T-cell (primary cell): ENCODE data around the gene PDXK. TPM values are rescaled to one million over a fixed set of nuclear protein-coding genes. Genes with fewer than 3 reads are reported as not detected.
A peak's percentile ranks its signal among the peaks of the same experiment; 100 is the strongest.

Experiments
- ATAC-seq, 4 experiments: fragments of 200-7000 bp in 3 of 4; fragments of 150-1000 bp in 1 of 4; cut with Tn5 transposase; replicated peaks in 1 of 4; 1 replicate in 3 of 4; 2 replicates in 1 of 4; pipeline ENCODE4 v1.10.0; 2021; ENCODE audit warnings: moderate library complexity in 3 of 4, mild to moderate bottlenecking in 2 of 4, moderate number of reproducible peaks in 1 of 4
- CTCF ChIA-PET, 2 donors: fragments of 300-600 bp; sonication (Branson Sonifier 250); formaldehyde crosslinking; loops; one replicate each; lab custom pipeline; 2022; ENCODE audit warnings: antibody characterized with exemption in 2 of 2; lab: Charles Lee
- POLR2A ChIA-PET, 2 donors: fragments of 300-600 bp; sonication (Branson Sonifier 250); formaldehyde crosslinking; loops; one replicate each; lab custom pipeline; 2022; ENCODE audit warnings: antibody characterized with exemption in 2 of 2; lab: Charles Lee
- DNase-seq, 35 experiments: peaks; one replicate each; pipeline versions ENCODE4 v3.0.0 to v3.0.0-alpha.2; 2013 to 2023
- H3K27ac ChIP-seq: one replicate; pipeline ENCODE4 v1.5.1; 2013; ENCODE audit warnings: low read length
- H3K27me3 ChIP-seq, 2 experiments: replicated peaks in 1 of 2; 1 replicate in 1 of 2; 2 replicates in 1 of 2; pipeline versions ENCODE4 v1.6.1 to v1.7.0; 2013; ENCODE audit warnings: low read length in 1 of 2, mixed read lengths in 1 of 2; ENCODE audit not compliant: control insufficient read depth in 2 of 2, insufficient read depth in 2 of 2; ENCODE audit errors: extremely low read depth in 1 of 2
- H3K36me3 ChIP-seq, 2 donors: 1 replicate in 1 of 2; 2 replicates in 1 of 2; pipeline versions ENCODE4 v1.6.1 to v1.7.0; 2013; ENCODE audit warnings: low read length in 1 of 2; ENCODE audit not compliant: control insufficient read depth in 2 of 2, insufficient read depth in 1 of 2; ENCODE audit errors: extremely low read depth in 1 of 2
- H3K4me1 ChIP-seq, 2 experiments: 1 replicate in 1 of 2; 2 replicates in 1 of 2; pipeline versions ENCODE4 v1.6.1 to v1.7.0; 2013; ENCODE audit warnings: low read length in 2 of 2, mixed read lengths in 1 of 2; ENCODE audit not compliant: insufficient read depth in 2 of 2, control insufficient read depth in 1 of 2; ENCODE audit errors: extremely low read depth in 1 of 2
- H3K4me3 ChIP-seq, 2 donors: 1 replicate in 1 of 2; 2 replicates in 1 of 2; pipeline versions ENCODE4 v1.5.1 to v1.7.0; 2013; ENCODE audit warnings: mild to moderate bottlenecking in 2 of 2, low read length in 1 of 2, moderate library complexity in 1 of 2; ENCODE audit not compliant: control insufficient read depth in 1 of 2; ENCODE audit errors: extremely low read depth in 1 of 2
- H3K9me3 ChIP-seq: 2 replicates; pipeline ENCODE4 v1.7.0; 2013
- H3K27ac Mint-ChIP-seq, 2 donors: one replicate each; pipeline ENCODE4 v1.8.0; 2020 to 2021; ENCODE audit warnings: mild to moderate bottlenecking in 2 of 2, mixed read lengths in 2 of 2
- H3K27me3 Mint-ChIP-seq, 2 donors: one replicate each; pipeline ENCODE4 v1.8.0; 2021 to 2022; ENCODE audit warnings: mixed read lengths in 2 of 2
- H3K36me3 Mint-ChIP-seq: one replicate; pipeline ENCODE4 v1.8.0; 2021; ENCODE audit warnings: mixed read lengths
- H3K4me1 Mint-ChIP-seq, 3 donors: one replicate each; pipeline ENCODE4 v1.8.0; 2020 to 2022; ENCODE audit warnings: mixed read lengths in 3 of 3, mild to moderate bottlenecking in 1 of 3
- H3K4me3 Mint-ChIP-seq, 3 donors: one replicate each; pipeline ENCODE4 v1.8.0; 2020 to 2022; ENCODE audit warnings: mild to moderate bottlenecking in 3 of 3, mixed read lengths in 3 of 3, moderate library complexity in 3 of 3
- H3K9me3 Mint-ChIP-seq, 3 donors: one replicate each; pipeline ENCODE4 v1.8.0; 2020 to 2022; ENCODE audit warnings: mixed read lengths in 3 of 3
- WGBS: methylation state at CpG from one replicate; pipeline ENCODE4 v1.1.5; 2013; ENCODE audit warnings: missing lambda C conversion rate; ENCODE audit not compliant: insufficient coverage; 5-methylcytosine and 5-hydroxymethylcytosine counted together
- total RNA-seq, 35 experiments: library from RNA in 6 of 35; stranded (reverse) in 6 of 35; fragments of 120-200 nt in 1 of 35; gene quantifications; one replicate each; pipeline versions ENCODE4 v1.2.1 to v1.2.4 and lab custom pipeline; 2013 to 2026

Gene PDXK
- total RNA-seq, 5 donors from 2014 or later (not counting 1 experiment from before 2014, with no cell fraction given) = 70.8 to 100 (median 80.2) TPM

GRCh38 chr21:43721206-43721605 lies 2.3 kb downstream of the PDXK start:
- Mint-ChIP-seq H3K4me1 (peaks cover 40 to 45% (median 44%) of the 10 kb centered on the region in 3 donors), H3K27ac (no peak overlapping the region), H3K36me3 (no peaks in the 10 kb centered on the region), H3K4me3 (peak overlapping the region; percentile 77 to 85 (median 83)), H3K9me3 (no peaks in the 10 kb centered on the region), H3K27me3 (no peaks in the 10 kb centered on the region)
- Histone ChIP-seq H3K27ac (no peak overlapping the region), H3K9me3 (no peaks in the 10 kb centered on the region), H3K4me1 (peaks cover 7 to 50% of the 10 kb centered on the region in 2 experiments), H3K36me3 (peaks cover 0 to 14% of the 10 kb centered on the region in 2 donors), H3K27me3 (peaks cover 0 to 6% of the 10 kb centered on the region in 2 experiments), H3K4me3 (no peak overlapping the region)
- ChIA-PET CTCF (no interaction called here), POLR2A (no interaction called here)
- no peak for ATAC-seq
- 97% methylated on average over 4 of the region's 4 CpGs for WGBS
- no peak for DNase-seq

- H3K9me3 ChIP-seq = no peaks in the 10 kb centered on the region
- ATAC-seq (no peak), DNase-seq (no peak)
- H3K4me1 ChIP-seq = peaks cover 9 to 57% of the 10 kb centered on the region in 2 experiments
- H3K4me3 ChIP-seq = no peak overlapping the region
- Mint-ChIP-seq H3K27ac (no peak overlapping the region), H3K4me1 (peaks cover 45 to 50% (median 50%) of the 10 kb centered on the region in 3 donors), H3K27me3 (no peaks in the 10 kb centered on the region), H3K4me3 (peak overlapping the region in 2 of 3 donors; percentile 2 to 85), H3K36me3 (no peaks in the 10 kb centered on the region), H3K9me3 (no peaks in the 10 kb centered on the region)
- no peak overlapping the region for H3K27ac ChIP-seq
- POLR2A ChIA-PET = no interaction called here
- peaks cover 0 to 6% of the 10 kb centered on the region in 2 experiments for H3K27me3 ChIP-seq
- CTCF ChIA-PET = interaction anchor here in 1 of 2 donors (0.5 kb wide), 1 partner anchor 1553 kb away, joined by 4 read pairs; no protein-coding TSS in a partner anchor
- 90% methylated on average over 2 of the region's 3 CpGs for WGBS
- peaks cover 0 to 14% of the 10 kb centered on the region in 2 donors for H3K36me3 ChIP-seq
These were observed 3.0 kb downstream of the PDXK start for GRCh38 chr21:43721939-43722338.

- H3K4me1 ChIP-seq = peaks cover 23 to 67% of the 10 kb centered on the region in 2 experiments
- no peak overlapping the region for H3K4me3 ChIP-seq
- Mint-ChIP-seq H3K27me3 (no peaks in the 10 kb centered on the region), H3K9me3 (no peaks in the 10 kb centered on the region), H3K36me3 (no peaks in the 10 kb centered on the region), H3K4me3 (no peak overlapping the region), H3K27ac (no peak overlapping the region), H3K4me1 (peaks cover 60 to 66% (median 63%) of the 10 kb centered on the region in 3 donors)
- DNase-seq (no peak), ATAC-seq (no peak)
- no peak overlapping the region for H3K27ac ChIP-seq
- CTCF ChIA-PET = interaction anchor here in 1 of 2 donors (0.7 kb wide), 1 partner anchor 62 kb away, joined by 3 read pairs; no protein-coding TSS in a partner anchor
- POLR2A ChIA-PET = no interaction called here
- WGBS = 98% methylated on average over 12 of the region's 12 CpGs
- H3K9me3 ChIP-seq = no peaks in the 10 kb centered on the region
- peaks cover 0 to 14% of the 10 kb centered on the region in 2 donors for H3K36me3 ChIP-seq
- peaks cover 0 to 6% of the 10 kb centered on the region in 2 experiments for H3K27me3 ChIP-seq
These were observed 4.7 kb downstream of the PDXK start for GRCh38 chr21:43723648-43724047.

GRCh38 chr21:43726686-43727518 lies 8.0 kb downstream of the PDXK start:
- CTCF ChIA-PET = no interaction called here
- H3K4me3 ChIP-seq = no peak overlapping the region
- Mint-ChIP-seq H3K9me3 (no peaks in the 10 kb centered on the region), H3K4me3 (peak overlapping the region; percentile 52 to 88 (median 59)), H3K27me3 (no peaks in the 10 kb centered on the region), H3K4me1 (peaks cover 52 to 69% (median 65%) of the 10 kb centered on the region in 3 donors), H3K36me3 (no peaks in the 10 kb centered on the region), H3K27ac (peak overlapping the region in 1 of 2 donors; percentile 76)
- DNase-seq = peak in 1 of 35 experiments; percentile 18
- no peak overlapping the region for H3K27ac ChIP-seq
- 77% methylated on average over 15 of the region's 21 CpGs for WGBS
- no peak for ATAC-seq
- peaks cover 17 to 68% of the 10 kb centered on the region in 2 experiments for H3K4me1 ChIP-seq
- no peaks in the 10 kb centered on the region for H3K27me3 ChIP-seq
- H3K36me3 ChIP-seq = peaks cover 0 to 14% of the 10 kb centered on the region in 2 donors
- POLR2A ChIA-PET = no interaction called here
- H3K9me3 ChIP-seq = no peaks in the 10 kb centered on the region

- Mint-ChIP-seq H3K9me3 (no peaks in the 10 kb centered on the region), H3K27me3 (no peaks in the 10 kb centered on the region), H3K27ac (peak overlapping the region in 1 of 2 donors; percentile 76), H3K36me3 (no peaks in the 10 kb centered on the region), H3K4me1 (peaks cover 49 to 64% (median 61%) of the 10 kb centered on the region in 3 donors), H3K4me3 (peak overlapping the region; percentile 52 to 88 (median 81))
- DNase-seq (no peak), ATAC-seq (no peak)
- Histone ChIP-seq H3K9me3 (no peaks in the 10 kb centered on the region), H3K27ac (peak overlapping the region; percentile 80), H3K36me3 (peaks cover 0 to 14% of the 10 kb centered on the region in 2 donors), H3K27me3 (no peaks in the 10 kb centered on the region), H3K4me3 (peak overlapping the region; percentile 55 to 77), H3K4me1 (peaks cover 17 to 73% of the 10 kb centered on the region in 2 experiments)
- 84% methylated on average over 9 of the region's 10 CpGs for WGBS
- CTCF ChIA-PET = interaction anchor here in 1 of 2 donors (0.6 kb wide), 1 partner anchor 8 kb away, joined by 3 read pairs; no protein-coding TSS in a partner anchor
- POLR2A ChIA-PET = no interaction called here
These were observed 8.7 kb downstream of the PDXK start for GRCh38 chr21:43727519-43728153.

- Mint-ChIP-seq H3K4me3 (peak overlapping the region; percentile 75 to 88 (median 81)), H3K4me1 (peaks cover 49 to 67% (median 56%) of the 10 kb centered on the region in 3 donors), H3K9me3 (no peaks in the 10 kb centered on the region), H3K27me3 (no peaks in the 10 kb centered on the region), H3K27ac (peak overlapping the region; percentile 23 to 84), H3K36me3 (no peaks in the 10 kb centered on the region)
- Histone ChIP-seq H3K9me3 (no peaks in the 10 kb centered on the region), H3K27ac (peak overlapping the region; percentile 80), H3K36me3 (peaks cover 0 to 14% of the 10 kb centered on the region in 2 donors), H3K27me3 (no peaks in the 10 kb centered on the region), H3K4me1 (peaks cover 17 to 76% of the 10 kb centered on the region in 2 experiments), H3K4me3 (peak overlapping the region; percentile 55 to 77)
- DNase-seq (no peak), ATAC-seq (no peak)
- CTCF ChIA-PET = interaction anchor here in 1 of 2 donors (0.6 kb wide), 1 partner anchor 9 kb away, joined by 3 read pairs; no protein-coding TSS in a partner anchor
- POLR2A ChIA-PET = no interaction called here
- WGBS = 100% methylated on average over 1 of the region's 7 CpGs
These were observed 9.2 kb downstream of the PDXK start for GRCh38 chr21:43728154-43728466.
